ENCODE data around the gene KIAA1328. TPM values are rescaled to one million over a fixed set of nuclear protein-coding genes. Genes with fewer than 3 reads are reported as not detected.
A peak's percentile ranks its signal among the peaks of the same experiment; 100 is the strongest.

The KIAA1328 gene
- total and polyA plus RNA-seq, 8 donors = 8.4 to 27.6 (median 22.9) TPM

DNA sequence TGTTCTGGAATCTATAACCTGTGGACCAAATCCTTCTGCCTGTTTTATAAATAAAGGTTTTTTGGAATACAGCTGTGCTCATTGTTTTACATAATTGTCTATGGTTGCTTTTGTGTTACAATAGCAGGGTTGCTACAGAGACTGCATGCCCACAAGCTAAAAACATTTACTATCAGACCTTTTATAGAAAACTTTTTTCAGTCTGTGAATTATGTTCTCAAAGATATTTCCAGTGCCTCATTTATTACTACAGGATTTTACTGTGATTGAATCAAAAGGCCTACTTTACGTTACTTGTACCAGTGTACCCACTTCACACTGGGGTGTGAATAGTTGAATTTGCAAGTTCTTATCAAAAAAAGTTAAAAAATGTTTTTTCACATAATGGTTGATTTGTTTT is 7.0 kb downstream of the KIAA1328 start:
- Histone ChIP-seq H3K27ac (no peak overlapping the region), H3K9me3 (peaks cover 3 to 4% of the 10 kb centered on the region in 2 donors), H3K4me1 (no peaks in the 10 kb centered on the region), H3K4me3 (no peak overlapping the region), H3K36me3 (peaks cover 0 to 2% of the 10 kb centered on the region in 2 donors), H3K27me3 (no peaks in the 10 kb centered on the region)
- TF ChIP-seq, protein P1, sequence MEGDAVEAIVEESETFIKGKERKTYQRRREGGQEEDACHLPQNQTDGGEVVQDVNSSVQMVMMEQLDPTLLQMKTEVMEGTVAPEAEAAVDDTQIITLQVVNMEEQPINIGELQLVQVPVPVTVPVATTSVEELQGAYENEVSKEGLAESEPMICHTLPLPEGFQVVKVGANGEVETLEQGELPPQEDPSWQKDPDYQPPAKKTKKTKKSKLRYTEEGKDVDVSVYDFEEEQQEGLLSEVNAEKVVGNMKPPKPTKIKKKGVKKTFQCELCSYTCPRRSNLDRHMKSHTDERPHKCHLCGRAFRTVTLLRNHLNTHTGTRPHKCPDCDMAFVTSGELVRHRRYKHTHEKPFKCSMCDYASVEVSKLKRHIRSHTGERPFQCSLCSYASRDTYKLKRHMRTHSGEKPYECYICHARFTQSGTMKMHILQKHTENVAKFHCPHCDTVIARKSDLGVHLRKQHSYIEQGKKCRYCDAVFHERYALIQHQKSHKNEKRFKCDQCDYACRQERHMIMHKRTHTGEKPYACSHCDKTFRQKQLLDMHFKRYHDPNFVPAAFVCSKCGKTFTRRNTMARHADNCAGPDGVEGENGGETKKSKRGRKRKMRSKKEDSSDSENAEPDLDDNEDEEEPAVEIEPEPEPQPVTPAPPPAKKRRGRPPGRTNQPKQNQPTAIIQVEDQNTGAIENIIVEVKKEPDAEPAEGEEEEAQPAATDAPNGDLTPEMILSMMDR (IDR thresholded peaks at IDR 0.05) = no peak
- intact Hi-C loops (cut with DNase I) = no loop called here
- DNase-seq (no peak), ATAC-seq (no peak)

DNA sequence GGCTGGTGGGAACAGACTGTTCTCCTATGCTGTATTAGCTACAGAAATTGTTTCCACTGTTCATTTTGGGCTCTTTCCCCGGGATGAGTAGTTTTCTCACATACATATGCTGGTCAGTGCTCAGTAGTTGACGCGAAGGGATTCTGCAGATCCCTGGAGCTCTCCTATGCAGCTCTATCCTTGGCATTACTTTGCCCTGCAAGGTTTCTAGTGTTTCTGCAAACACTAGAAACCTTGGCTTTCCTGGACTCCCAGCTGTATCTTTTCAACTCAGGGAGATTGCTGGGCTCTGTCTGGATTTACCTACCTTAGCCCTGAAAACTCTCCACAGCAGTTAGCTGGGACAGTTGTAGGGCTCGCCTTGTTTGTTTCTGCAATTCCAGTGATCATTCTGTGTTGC is 10.9 kb downstream of the KIAA1328 start:
- DNase-seq = no peak
- no peaks in the 10 kb centered on the region for H3K27me3 ChIP-seq
- TF ChIP-seq, protein P1 (IDR thresholded peaks at IDR 0.05) = no peak
- no peak overlapping the region for H3K27ac ChIP-seq
- ATAC-seq = peak; percentile 90
- H3K9me3 ChIP-seq = peaks cover 3 to 4% of the 10 kb centered on the region in 2 donors
- intact Hi-C loops (cut with DNase I) = no loop called here
- peaks cover 0 to 10% of the 10 kb centered on the region in 2 donors for H3K4me1 ChIP-seq
- H3K36me3 ChIP-seq = peaks cover 0 to 4% of the 10 kb centered on the region in 2 donors
- no peak overlapping the region for H3K4me3 ChIP-seq

DNA sequence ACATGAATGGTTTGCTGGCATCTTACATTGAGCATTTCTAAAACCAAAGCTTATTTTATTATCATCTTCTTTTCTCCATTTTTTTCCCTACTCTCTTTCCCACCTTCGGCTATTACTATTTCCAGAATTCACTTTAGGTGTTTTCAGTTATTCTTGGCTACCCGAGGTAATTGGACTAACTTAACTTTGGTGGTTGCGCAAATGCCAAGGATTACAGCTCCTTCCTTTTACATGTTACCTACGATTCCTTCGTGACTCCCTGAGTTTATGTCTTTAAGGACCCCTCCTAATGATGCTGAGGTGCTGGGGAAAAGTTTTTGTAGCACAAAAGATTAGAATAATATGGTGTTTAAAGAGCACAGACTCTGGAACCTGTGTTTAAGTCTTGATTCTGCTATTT is 14.3 kb downstream of the KIAA1328 start:
- H3K27ac ChIP-seq = no peak overlapping the region
- peaks cover 0 to 10% of the 10 kb centered on the region in 2 donors for H3K4me1 ChIP-seq
- no peak for DNase-seq
- TF ChIP-seq, protein P1 (IDR thresholded peaks at IDR 0.05) = no peak
- peaks cover 0 to 4% of the 10 kb centered on the region in 2 donors for H3K36me3 ChIP-seq
- ATAC-seq = no peak
- intact Hi-C loops (cut with DNase I) = no loop called here
- H3K27me3 ChIP-seq = no peaks in the 10 kb centered on the region
- peaks cover 0 to 3% of the 10 kb centered on the region in 2 donors for H3K9me3 ChIP-seq
- H3K4me3 ChIP-seq = no peak overlapping the region

DNA sequence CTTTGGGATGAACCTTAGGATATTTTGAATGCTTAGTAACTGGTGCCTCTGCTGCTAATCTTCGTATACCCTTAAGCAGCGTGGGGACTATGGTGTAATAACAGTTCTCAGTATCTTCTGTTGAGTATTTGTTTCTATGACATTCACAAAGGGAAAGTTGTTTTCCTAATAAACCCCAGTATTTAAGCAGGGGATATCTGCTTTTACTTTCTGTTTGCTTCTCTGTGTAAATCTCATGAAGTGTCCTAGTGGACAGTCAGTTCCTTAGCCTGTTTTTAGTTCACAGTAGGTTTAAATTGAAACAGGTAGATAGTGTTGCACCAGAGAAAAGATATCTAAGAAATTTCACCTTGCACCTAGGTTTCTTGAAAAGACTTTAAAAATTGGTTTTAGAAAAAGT is 14.9 kb downstream of the KIAA1328 start:
- DNase-seq = no peak
- no peaks in the 10 kb centered on the region for H3K9me3 ChIP-seq
- peaks cover 0 to 10% of the 10 kb centered on the region in 2 donors for H3K4me1 ChIP-seq
- intact Hi-C loops (cut with DNase I) = no loop called here
- ATAC-seq = peak; percentile 74
- no peak overlapping the region for H3K27ac ChIP-seq
- TF ChIP-seq, protein P1 (IDR thresholded peaks at IDR 0.05) = no peak
- H3K27me3 ChIP-seq = no peaks in the 10 kb centered on the region
- peaks cover 0 to 4% of the 10 kb centered on the region in 2 donors for H3K36me3 ChIP-seq
- no peak overlapping the region for H3K4me3 ChIP-seq

DNA sequence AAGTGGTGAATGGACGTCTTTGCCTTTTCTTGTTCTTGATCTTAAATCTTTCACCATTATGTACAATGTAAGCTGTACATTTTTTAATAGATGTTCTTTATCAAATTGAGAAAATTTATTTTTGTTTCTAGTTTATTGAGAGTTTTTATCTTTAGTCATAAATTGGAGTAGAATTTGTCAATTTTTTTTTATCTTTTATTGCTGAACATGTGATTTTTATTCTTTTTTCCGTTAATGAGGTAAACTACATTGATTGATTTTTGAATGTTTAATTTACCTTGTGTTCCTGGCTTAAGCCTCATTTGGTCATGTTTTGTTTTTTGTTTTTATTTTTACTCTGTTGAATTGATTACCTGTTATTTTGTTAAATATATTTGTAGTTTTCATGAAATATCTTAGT is 19.7 kb downstream of the KIAA1328 start:
- intact Hi-C loops (cut with DNase I) = no loop called here
- TF ChIP-seq, protein P1 (IDR thresholded peaks at IDR 0.05) = no peak
- H3K4me3 ChIP-seq = no peak overlapping the region
- no peak overlapping the region for H3K27ac ChIP-seq
- peaks cover 0 to 9% of the 10 kb centered on the region in 2 donors for H3K9me3 ChIP-seq
- H3K36me3 ChIP-seq = peaks cover 0 to 6% of the 10 kb centered on the region in 2 donors
- no peaks in the 10 kb centered on the region for H3K27me3 ChIP-seq
- peaks cover 0 to 3% of the 10 kb centered on the region in 2 donors for H3K4me1 ChIP-seq
- ATAC-seq = no peak
- DNase-seq = no peak

Measured in left lung (tissue), 10 donors.